Stomach (tissue), 4 donors: ENCODE data around the gene TIMM23.
"Not testable (repeated sequence)": the region's sequence is repeated elsewhere in the genome, so short reads cannot be mapped to it uniquely, and the experiment has no call there.

Experiments
- CTCF ChIP-seq, 7 experiments: fragments of 450-650 bp in 4 of 7; fragments of 200-600 bp in 3 of 7; sonication (generic) in 3 of 7; IDR thresholded peaks; one replicate each; pipeline ENCODE4 v1.5.1; 2016 to 2019; ENCODE audit warnings: antibody characterized with exemption in 7 of 7, control low read depth in 2 of 7, mild to moderate bottlenecking in 1 of 7
- EP300 ChIP-seq: sonication (generic); formaldehyde crosslinking; IDR thresholded peaks from one replicate; pipeline ENCODE4 v1.6.1; 2017; ENCODE audit warnings: antibody characterized with exemption
- POLR2A ChIP-seq, 4 donors: fragments of 450-650 bp; IDR thresholded peaks; one replicate each; pipeline ENCODE4 v1.6.1; 2016; ENCODE audit warnings: antibody characterized with exemption in 4 of 4, control low read depth in 2 of 4, mild to moderate bottlenecking in 1 of 4, moderate library complexity in 1 of 4
- POLR2AphosphoS5 ChIP-seq, 3 donors: sonication (generic); formaldehyde crosslinking; IDR thresholded peaks; one replicate each; pipeline ENCODE4 v1.6.1; 2016; ENCODE audit warnings: antibody characterized with exemption in 3 of 3

- not testable (repeated sequence) for TF ChIP-seq CTCF (IDR thresholded peaks at IDR 0.05); POLR2A (IDR thresholded peaks at IDR 0.05); POLR2AphosphoS5 (IDR thresholded peaks at IDR 0.05); EP300
These were observed 9.4 kb upstream of the TIMM23 start for GRCh38 chr10:45962686-45963452.
